Parathyroid adenoma (tissue), 2 donors: Measurements from ENCODE around the gene TMEM150C.

Experiments
- H2AFZ ChIP-seq: fragments of 300-600 bp; sonication (generic); one replicate; pipeline ENCODE4 v1.7.0; 2017; ENCODE audit warnings: antibody characterized with exemption, mild to moderate bottlenecking
- H3K27ac ChIP-seq: fragments of 300-600 bp; sonication (generic); one replicate; pipeline ENCODE4 v1.7.0; 2017
- H3K27me3 ChIP-seq: fragments of 300-600 bp; sonication (generic); one replicate; pipeline ENCODE4 v1.7.0; 2017; ENCODE audit warnings: low read length; ENCODE audit not compliant: control insufficient read depth, insufficient read depth
- H3K36me3 ChIP-seq: fragments of 300-600 bp; sonication (generic); one replicate; pipeline ENCODE4 v1.7.0; 2017; ENCODE audit warnings: low read length; ENCODE audit not compliant: control insufficient read depth, insufficient read depth
- H3K4me1 ChIP-seq: fragments of 300-600 bp; sonication (generic); one replicate; pipeline ENCODE4 v1.7.0; 2017; ENCODE audit warnings: control low read depth
- H3K4me2 ChIP-seq: fragments of 300-600 bp; sonication (generic); one replicate; pipeline ENCODE4 v1.7.0; 2017; ENCODE audit warnings: low read length
- H3K4me3 ChIP-seq: fragments of 300-600 bp; sonication (generic); one replicate; pipeline ENCODE4 v1.7.0; 2017; ENCODE audit warnings: low read depth, low read length
- H3K79me2 ChIP-seq: fragments of 300-600 bp; sonication (generic); one replicate; pipeline ENCODE4 v1.7.0; 2017; ENCODE audit warnings: control low read depth
- H3K9ac ChIP-seq: fragments of 300-600 bp; sonication (generic); one replicate; pipeline ENCODE4 v1.7.0; 2017; ENCODE audit warnings: mild to moderate bottlenecking
- H3K9me3 ChIP-seq: fragments of 300-600 bp; sonication (generic); one replicate; pipeline ENCODE4 v1.7.0; 2017; ENCODE audit warnings: low read length; ENCODE audit not compliant: control insufficient read depth
- TF ChIP-seq, protein P1 (sequence below): fragments of 300-600 bp; sonication (generic); IDR thresholded peaks from one replicate; pipeline ENCODE4 v1.7.0; 2017; ENCODE audit warnings: antibody characterized with exemption, mild to moderate bottlenecking
- donor health status: primary hyperparathyroidism.

Gene TMEM150C

DNA sequence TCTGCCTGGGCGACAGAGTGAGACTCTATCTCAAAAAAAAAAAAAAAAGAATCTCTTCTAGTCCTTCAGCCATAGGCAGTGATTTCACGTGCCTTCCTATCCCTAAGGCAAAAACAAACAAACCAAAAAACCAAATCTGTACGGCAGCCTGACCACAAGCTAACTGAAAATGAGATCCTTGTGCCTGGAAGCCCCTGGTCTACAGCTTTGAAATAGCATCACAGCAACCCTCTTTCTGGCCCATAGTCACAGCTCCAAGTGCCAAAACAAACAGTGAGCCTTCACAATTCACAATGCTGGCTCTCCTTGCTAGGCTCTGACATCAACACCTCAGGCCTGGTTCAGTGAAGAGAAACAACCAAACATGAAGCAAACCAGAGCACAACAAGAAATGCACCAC is 46.1 kb downstream of the TMEM150C start:
- no peak overlapping the region for H3K4me2 ChIP-seq
- no peaks in the 10 kb centered on the region for H3K4me1 ChIP-seq
- H3K9me3 ChIP-seq, result no peaks in the 10 kb centered on the region
- H3K27ac ChIP-seq, result no peak overlapping the region
- H3K79me2 ChIP-seq, result no peaks in the 10 kb centered on the region
- H3K9ac ChIP-seq, result no peak overlapping the region
- no peaks in the 10 kb centered on the region for H3K36me3 ChIP-seq
- no peaks in the 10 kb centered on the region for H3K27me3 ChIP-seq
- no peak overlapping the region for H2AFZ ChIP-seq
- TF ChIP-seq, protein P1, sequence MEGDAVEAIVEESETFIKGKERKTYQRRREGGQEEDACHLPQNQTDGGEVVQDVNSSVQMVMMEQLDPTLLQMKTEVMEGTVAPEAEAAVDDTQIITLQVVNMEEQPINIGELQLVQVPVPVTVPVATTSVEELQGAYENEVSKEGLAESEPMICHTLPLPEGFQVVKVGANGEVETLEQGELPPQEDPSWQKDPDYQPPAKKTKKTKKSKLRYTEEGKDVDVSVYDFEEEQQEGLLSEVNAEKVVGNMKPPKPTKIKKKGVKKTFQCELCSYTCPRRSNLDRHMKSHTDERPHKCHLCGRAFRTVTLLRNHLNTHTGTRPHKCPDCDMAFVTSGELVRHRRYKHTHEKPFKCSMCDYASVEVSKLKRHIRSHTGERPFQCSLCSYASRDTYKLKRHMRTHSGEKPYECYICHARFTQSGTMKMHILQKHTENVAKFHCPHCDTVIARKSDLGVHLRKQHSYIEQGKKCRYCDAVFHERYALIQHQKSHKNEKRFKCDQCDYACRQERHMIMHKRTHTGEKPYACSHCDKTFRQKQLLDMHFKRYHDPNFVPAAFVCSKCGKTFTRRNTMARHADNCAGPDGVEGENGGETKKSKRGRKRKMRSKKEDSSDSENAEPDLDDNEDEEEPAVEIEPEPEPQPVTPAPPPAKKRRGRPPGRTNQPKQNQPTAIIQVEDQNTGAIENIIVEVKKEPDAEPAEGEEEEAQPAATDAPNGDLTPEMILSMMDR, result no peak
- no peak overlapping the region for H3K4me3 ChIP-seq

DNA sequence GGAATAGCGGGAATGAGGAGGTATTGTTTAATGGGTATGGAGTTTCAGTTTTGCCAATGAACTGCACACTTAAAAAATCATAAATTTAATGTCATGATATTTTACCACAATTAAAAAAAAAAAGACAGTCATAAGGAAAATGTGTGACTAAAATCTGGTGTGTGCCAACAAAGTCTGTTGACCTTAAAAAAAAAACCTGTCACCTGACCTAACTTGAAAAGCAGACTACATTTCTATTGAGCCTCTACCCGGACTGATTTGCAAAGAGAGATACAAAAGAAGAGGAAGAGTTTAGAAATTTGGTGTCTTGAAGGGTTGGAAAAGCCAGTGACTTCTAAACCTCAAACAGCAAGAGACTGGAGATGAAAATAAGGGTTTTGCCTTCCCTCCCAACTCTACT is 48.4 kb downstream of the TMEM150C start:
- Histone ChIP-seq H3K9me3 (no peaks in the 10 kb centered on the region), H3K27me3 (no peaks in the 10 kb centered on the region), H3K4me1 (no peaks in the 10 kb centered on the region), H3K27ac (no peak overlapping the region), H3K36me3 (no peaks in the 10 kb centered on the region), H3K9ac (no peak overlapping the region), H2AFZ (no peak overlapping the region), H3K79me2 (no peaks in the 10 kb centered on the region), H3K4me2 (no peak overlapping the region), H3K4me3 (no peak overlapping the region)
- TF ChIP-seq, protein P1, result no peak

DNA sequence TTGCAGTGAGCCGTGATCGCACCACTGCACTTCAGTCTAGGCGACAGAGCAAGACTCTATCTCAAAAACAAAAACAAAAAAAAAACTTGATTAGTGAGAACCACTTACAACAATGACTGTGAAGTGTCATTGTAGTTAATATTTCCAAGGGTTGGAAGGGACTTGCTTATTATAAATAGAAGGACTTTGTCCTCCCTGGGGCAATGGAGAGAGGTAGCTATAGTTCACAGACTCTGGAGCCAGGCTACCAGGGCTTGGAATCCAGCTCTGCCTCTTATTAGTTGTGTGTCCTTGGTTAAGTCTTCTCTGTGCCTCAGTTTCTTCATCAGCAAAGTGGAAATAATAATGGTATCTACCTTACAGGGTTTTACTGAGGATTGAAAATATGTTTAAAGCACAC is 51.6 kb downstream of the TMEM150C start:
- Histone ChIP-seq H3K27ac (no peak overlapping the region), H3K9ac (no peak overlapping the region), H3K9me3 (no peaks in the 10 kb centered on the region), H3K36me3 (no peaks in the 10 kb centered on the region), H3K4me2 (no peak overlapping the region), H3K4me1 (no peaks in the 10 kb centered on the region), H3K27me3 (no peaks in the 10 kb centered on the region), H2AFZ (no peak overlapping the region), H3K4me3 (no peak overlapping the region), H3K79me2 (no peaks in the 10 kb centered on the region)
- TF ChIP-seq, protein P1, result no peak

DNA sequence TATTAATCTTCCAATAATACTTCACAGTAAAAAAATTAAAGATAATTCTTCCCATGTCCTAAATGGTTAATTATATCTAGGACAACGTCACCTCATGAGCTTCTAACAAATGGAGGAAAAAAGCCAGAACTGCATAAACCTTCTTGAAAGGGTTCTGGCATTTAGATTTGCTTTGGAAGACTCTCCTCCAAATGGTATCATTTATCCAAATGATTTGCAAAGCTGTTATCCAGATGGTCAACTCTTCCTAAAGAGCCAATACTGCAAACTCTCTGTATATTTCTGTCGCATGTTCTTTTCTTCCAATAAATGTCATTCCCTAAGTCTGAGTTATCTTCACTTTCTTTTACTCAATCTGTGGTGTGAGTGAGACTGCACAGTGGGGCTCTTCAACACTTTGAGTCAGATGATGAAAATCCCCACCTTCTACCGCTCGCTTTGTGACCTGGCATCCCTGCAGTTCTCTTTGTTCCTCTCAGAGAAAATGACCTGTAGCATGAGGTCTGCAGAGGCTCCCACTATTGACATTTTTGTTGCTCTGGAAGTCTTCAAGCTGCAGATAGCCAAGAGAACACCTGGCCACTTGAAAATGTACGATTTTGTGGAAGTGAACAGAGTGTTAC is 52.9 kb downstream of the TMEM150C start:
- TF ChIP-seq, protein P1, result no peak
- no peaks in the 10 kb centered on the region for H3K9me3 ChIP-seq
- H3K27me3 ChIP-seq, result no peaks in the 10 kb centered on the region
- no peaks in the 10 kb centered on the region for H3K4me1 ChIP-seq
- no peak overlapping the region for H3K27ac ChIP-seq
- no peak overlapping the region for H2AFZ ChIP-seq
- no peaks in the 10 kb centered on the region for H3K36me3 ChIP-seq
- H3K4me2 ChIP-seq, result no peak overlapping the region
- no peaks in the 10 kb centered on the region for H3K79me2 ChIP-seq
- no peak overlapping the region for H3K4me3 ChIP-seq
- no peak overlapping the region for H3K9ac ChIP-seq

DNA sequence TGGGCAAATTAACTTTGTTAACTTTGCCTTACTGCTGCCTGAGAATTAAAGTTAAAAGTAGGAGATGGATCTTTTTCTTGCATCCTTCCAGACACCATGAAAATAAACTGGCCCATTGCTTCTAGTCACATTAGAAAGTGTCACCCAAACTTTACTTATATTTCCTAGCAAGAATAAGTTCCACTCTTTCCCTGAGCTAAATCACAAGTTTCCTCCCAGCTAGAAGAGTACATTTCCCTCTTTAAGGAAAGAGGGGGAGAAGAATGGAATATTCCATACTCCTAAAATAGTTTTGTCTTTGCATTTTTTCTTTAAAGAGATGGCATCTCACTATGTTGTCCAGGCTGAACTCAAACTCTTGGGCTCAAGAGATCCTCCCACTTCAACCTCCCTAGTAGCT is 53.8 kb downstream of the TMEM150C start:
- Histone ChIP-seq H3K9me3 (no peaks in the 10 kb centered on the region), H3K4me2 (no peak overlapping the region), H3K27ac (no peak overlapping the region), H3K27me3 (no peaks in the 10 kb centered on the region), H3K79me2 (no peaks in the 10 kb centered on the region), H3K4me3 (no peak overlapping the region), H3K4me1 (no peaks in the 10 kb centered on the region), H3K36me3 (no peaks in the 10 kb centered on the region), H3K9ac (no peak overlapping the region), H2AFZ (no peak overlapping the region)
- TF ChIP-seq, protein P1, result no peak
